ENCODE measurements around the gene PNPO. TPM values are rescaled to one million over a fixed set of nuclear protein-coding genes. Genes with fewer than 3 reads are reported as not detected.

PNPO gene
- total RNA-seq, 1 experiment from 2014 or later = 88.0 TPM

DNA sequence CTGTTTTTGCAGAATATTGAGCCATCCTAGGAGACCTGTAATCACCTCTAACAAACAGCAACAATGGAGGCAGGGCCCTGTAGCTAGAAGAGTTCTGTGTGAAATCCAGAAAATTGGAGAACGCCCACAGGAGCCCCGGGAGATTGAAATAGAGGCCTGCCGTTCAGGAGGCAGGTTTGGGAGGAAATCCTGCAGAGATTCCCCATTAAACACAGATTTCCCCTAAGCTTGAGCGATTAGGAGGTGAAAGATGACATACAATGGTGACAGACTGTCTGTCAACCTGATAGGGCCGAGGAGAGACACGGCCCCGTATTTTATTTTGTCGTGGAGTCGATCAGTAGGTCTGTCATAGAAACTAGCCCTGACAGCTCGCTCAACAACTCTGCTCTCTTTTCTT is 47.8 kb downstream of the PNPO start:
- H3K27ac Mint-ChIP-seq (ENCODE audit: unreplicated experiment) = no peak overlapping the region
- peaks cover 12% of the 10 kb centered on the region for H3K4me1 Mint-ChIP-seq (ENCODE audit: low read depth, unreplicated experiment)

DNA sequence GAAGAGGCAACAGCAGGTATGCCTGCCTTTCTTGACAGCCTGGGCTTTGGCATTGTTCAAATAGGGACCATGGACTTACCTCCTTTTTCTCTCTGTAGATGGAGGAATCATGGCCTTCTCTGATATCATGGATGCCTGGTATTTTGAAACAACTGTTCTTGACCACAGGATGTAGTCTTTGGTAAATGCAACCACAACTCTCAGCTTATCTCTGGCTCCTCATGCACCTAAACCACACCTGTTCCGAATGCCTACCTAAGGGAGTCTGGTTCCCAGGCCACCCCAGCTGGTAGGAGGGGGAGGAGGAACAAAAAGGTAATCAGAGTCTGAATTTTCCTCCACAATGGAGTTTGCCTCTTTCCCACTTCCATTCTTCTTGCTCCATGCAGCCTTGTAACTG is 48.3 kb downstream of the PNPO start:
- no peaks in the 10 kb centered on the region for H3K9me3 Mint-ChIP-seq (ENCODE audit: low read depth, unreplicated experiment)
- peaks cover 12% of the 10 kb centered on the region for H3K4me1 Mint-ChIP-seq (ENCODE audit: low read depth, unreplicated experiment)
- CTCF ChIA-PET = interaction anchor here (1.0 kb wide), 1 partner anchor 11 kb away, joined by 4 read pairs; no protein-coding TSS in a partner anchor
- TF ChIP-seq, protein P1, sequence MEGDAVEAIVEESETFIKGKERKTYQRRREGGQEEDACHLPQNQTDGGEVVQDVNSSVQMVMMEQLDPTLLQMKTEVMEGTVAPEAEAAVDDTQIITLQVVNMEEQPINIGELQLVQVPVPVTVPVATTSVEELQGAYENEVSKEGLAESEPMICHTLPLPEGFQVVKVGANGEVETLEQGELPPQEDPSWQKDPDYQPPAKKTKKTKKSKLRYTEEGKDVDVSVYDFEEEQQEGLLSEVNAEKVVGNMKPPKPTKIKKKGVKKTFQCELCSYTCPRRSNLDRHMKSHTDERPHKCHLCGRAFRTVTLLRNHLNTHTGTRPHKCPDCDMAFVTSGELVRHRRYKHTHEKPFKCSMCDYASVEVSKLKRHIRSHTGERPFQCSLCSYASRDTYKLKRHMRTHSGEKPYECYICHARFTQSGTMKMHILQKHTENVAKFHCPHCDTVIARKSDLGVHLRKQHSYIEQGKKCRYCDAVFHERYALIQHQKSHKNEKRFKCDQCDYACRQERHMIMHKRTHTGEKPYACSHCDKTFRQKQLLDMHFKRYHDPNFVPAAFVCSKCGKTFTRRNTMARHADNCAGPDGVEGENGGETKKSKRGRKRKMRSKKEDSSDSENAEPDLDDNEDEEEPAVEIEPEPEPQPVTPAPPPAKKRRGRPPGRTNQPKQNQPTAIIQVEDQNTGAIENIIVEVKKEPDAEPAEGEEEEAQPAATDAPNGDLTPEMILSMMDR (IDR thresholded peaks at IDR 0.05; ENCODE audit: unreplicated experiment) = no peak
- no TSS peak for BruUV-seq (replicated peaks)
- intact Hi-C loops (cut with micrococcal nuclease; ENCODE audit: unreplicated experiment) = no loop called here
- no peak overlapping the region for H3K4me3 Mint-ChIP-seq (ENCODE audit: low read depth, unreplicated experiment)
- no peak overlapping the region for H3K27ac Mint-ChIP-seq (ENCODE audit: unreplicated experiment)
- no peaks in the 10 kb centered on the region for H3K27me3 Mint-ChIP-seq (ENCODE audit: unreplicated experiment)
- H3K36me3 Mint-ChIP-seq (ENCODE audit: insufficient read depth, unreplicated experiment) = peaks cover 26% of the 10 kb centered on the region
- DNase-seq = no peak

More for the DNA sequence above, 47.8 kb downstream of the PNPO start:
- TF ChIP-seq, protein P1 (IDR thresholded peaks at IDR 0.05; ENCODE audit: unreplicated experiment) = no peak
- Mint-ChIP-seq H3K36me3 (ENCODE audit: insufficient read depth, unreplicated experiment) (peaks cover 26% of the 10 kb centered on the region), H3K4me3 (ENCODE audit: low read depth, unreplicated experiment) (no peak overlapping the region), H3K9me3 (ENCODE audit: low read depth, unreplicated experiment) (no peaks in the 10 kb centered on the region), H3K27me3 (ENCODE audit: unreplicated experiment) (no peaks in the 10 kb centered on the region)
- intact Hi-C loops (cut with micrococcal nuclease; ENCODE audit: unreplicated experiment) = no loop called here
- BruUV-seq (replicated peaks) = TSS peak; percentile 6
- CTCF ChIA-PET = interaction anchor here (1.0 kb wide), 1 partner anchor 10 kb away, joined by 4 read pairs; no protein-coding TSS in a partner anchor
- no peak for DNase-seq

DNA sequence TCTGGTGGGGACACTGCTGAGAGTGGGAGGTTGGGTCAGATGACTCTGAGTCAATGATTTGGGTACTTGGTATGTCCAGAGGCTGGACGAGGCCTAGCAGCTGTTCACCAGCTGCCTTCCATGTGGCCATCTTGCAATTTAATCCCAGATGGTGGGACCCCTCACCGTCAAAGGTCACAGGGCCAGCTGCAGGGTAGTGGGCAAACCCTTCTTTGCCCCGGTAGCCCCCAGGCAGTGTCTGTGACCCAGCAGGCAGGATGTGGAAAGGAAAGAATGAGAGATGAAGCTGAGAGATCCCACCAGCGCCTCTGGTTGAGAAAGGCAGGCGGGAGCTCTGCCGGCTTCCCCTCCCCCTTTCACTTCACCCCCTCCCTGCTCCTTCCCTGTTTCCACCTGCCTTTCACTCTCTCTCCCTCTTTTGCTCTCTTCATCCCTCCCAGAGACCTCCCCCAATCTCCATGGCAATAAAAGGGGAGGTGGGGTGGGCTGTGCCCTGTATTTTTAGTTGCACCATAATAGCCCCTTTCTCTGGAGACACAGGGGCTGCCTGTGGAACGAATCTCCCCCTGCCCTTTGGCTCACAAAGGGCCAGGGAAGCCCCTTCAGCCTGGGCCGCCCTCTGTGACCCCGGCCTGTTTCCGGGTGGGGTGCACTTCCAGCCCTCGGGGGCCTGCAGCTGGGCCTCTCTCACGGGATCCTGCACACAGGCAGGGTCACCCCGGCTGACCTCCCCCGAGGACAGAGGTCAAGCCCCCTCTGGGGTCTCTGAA is 49.8 kb downstream of the PNPO start:
- BruUV-seq (replicated peaks) = no TSS peak
- DNase-seq = no peak
- intact Hi-C loops (cut with micrococcal nuclease; ENCODE audit: unreplicated experiment) = no loop called here
- TF ChIP-seq, protein P1 (IDR thresholded peaks at IDR 0.05; ENCODE audit: unreplicated experiment) = no peak
- Mint-ChIP-seq H3K4me3 (ENCODE audit: low read depth, unreplicated experiment) (no peak overlapping the region), H3K27ac (ENCODE audit: unreplicated experiment) (no peak overlapping the region), H3K27me3 (ENCODE audit: unreplicated experiment) (no peaks in the 10 kb centered on the region), H3K4me1 (ENCODE audit: low read depth, unreplicated experiment) (peaks cover 12% of the 10 kb centered on the region), H3K36me3 (ENCODE audit: insufficient read depth, unreplicated experiment) (peaks cover 13% of the 10 kb centered on the region), H3K9me3 (ENCODE audit: low read depth, unreplicated experiment) (no peaks in the 10 kb centered on the region)
- CTCF ChIA-PET = no interaction called here

DNA sequence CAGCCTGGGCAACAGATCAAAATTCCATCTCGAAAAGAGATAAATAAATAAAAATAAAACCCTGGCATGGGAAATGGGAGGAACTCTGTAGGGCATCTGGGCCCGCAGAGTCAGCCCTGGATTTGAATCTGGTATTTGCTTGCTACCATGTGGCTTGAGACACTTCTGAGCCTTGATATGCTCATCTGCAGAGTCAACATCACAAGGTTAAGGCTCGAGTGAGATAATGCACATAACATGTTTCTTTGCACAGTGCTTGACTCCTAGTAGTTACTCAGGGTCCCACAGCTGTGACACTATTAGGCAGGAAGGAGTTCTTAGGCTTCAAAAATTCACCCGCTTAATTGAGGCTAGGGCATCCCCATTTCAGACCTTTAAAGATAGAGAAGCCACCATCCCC is 50.8 kb downstream of the PNPO start:
- BruUV-seq (replicated peaks) = no TSS peak
- Mint-ChIP-seq H3K4me3 (ENCODE audit: low read depth, unreplicated experiment) (no peak overlapping the region), H3K27ac (ENCODE audit: unreplicated experiment) (no peak overlapping the region), H3K27me3 (ENCODE audit: unreplicated experiment) (no peaks in the 10 kb centered on the region), H3K9me3 (ENCODE audit: low read depth, unreplicated experiment) (no peaks in the 10 kb centered on the region), H3K36me3 (ENCODE audit: insufficient read depth, unreplicated experiment) (peaks cover 2% of the 10 kb centered on the region), H3K4me1 (ENCODE audit: low read depth, unreplicated experiment) (peaks cover 12% of the 10 kb centered on the region)
- no peak for DNase-seq
- TF ChIP-seq, protein P1 (IDR thresholded peaks at IDR 0.05; ENCODE audit: unreplicated experiment) = no peak
- intact Hi-C loops (cut with micrococcal nuclease; ENCODE audit: unreplicated experiment) = no loop called here
- CTCF ChIA-PET = no interaction called here
